Left lung (tissue), 10 donors: ENCODE measurements around the gene PTRH1. TPM values are rescaled to one million over a fixed set of nuclear protein-coding genes. Genes with fewer than 3 reads are reported as not detected.

ENCODE experiments used
- ATAC-seq: fragments of 200-7000 bp; cut with Tn5 transposase; one replicate; pipeline ENCODE4 v1.9.1; 2020; ENCODE audit warnings: moderate library complexity
- DNase-seq, 4 donors: peaks; one replicate each; pipeline ENCODE4 v3.0.0-alpha.2; 2013 to 2020
- H3K27ac ChIP-seq, 2 donors: fragments of 200-600 bp; sonication (generic) in 1 of 2; one replicate each; pipeline versions ENCODE4 v1.5.0 to v1.8.0; 2020 to 2021
- H3K27me3 ChIP-seq, 2 donors: fragments of 200-600 bp; sonication (generic) in 1 of 2; one replicate each; pipeline versions ENCODE4 v1.5.0 to v1.8.0; 2020 to 2021
- H3K36me3 ChIP-seq, 2 donors: fragments of 200-600 bp; sonication (generic) in 1 of 2; one replicate each; pipeline versions ENCODE4 v1.5.0 to v1.8.0; 2020 to 2021
- H3K4me1 ChIP-seq, 2 donors: fragments of 200-600 bp; one replicate each; pipeline ENCODE4 v1.8.0; 2021
- H3K4me3 ChIP-seq, 2 donors: fragments of 200-600 bp; sonication (generic) in 1 of 2; one replicate each; pipeline versions ENCODE4 v1.5.0 to v1.8.0; 2020 to 2021; ENCODE audit warnings: mild to moderate bottlenecking in 1 of 2
- H3K9me3 ChIP-seq, 2 donors: fragments of 200-600 bp; sonication (generic) in 1 of 2; one replicate each; pipeline versions ENCODE4 v1.5.0 to v1.8.0; 2020 to 2021
- intact Hi-C, 2 donors: fragments of 100-400 bp; cut with DNase I; formaldehyde crosslinking; loops; one replicate each; pipeline versions ENCODE4 v1.11.2 to v1.14.2; 2022
- polyA plus RNA-seq, 6 donors: library from polyadenylated mRNA; unstranded; fragments of 120-200 nt; gene quantifications; one replicate each; pipeline ENCODE4 v1.2.1, GENCODE V29; 2013; ENCODE audit not compliant: insufficient read length in 6 of 6
- total RNA-seq, 2 donors: library from RNA; stranded (reverse); fragmentation: NEBNext Ultra II Directional; extraction: Animal tissue kit (Norgen Biotek cat#: 25700); gene quantifications; one replicate each; pipeline ENCODE4 v1.2.1, GENCODE V29; 2021
- TF ChIP-seq, protein P1 (sequence below), 2 donors: fragments of 200-600 bp; sonication (generic) in 1 of 2; IDR thresholded peaks; one replicate each; pipeline versions ENCODE4 v1.5.0 to v1.8.0; 2021; ENCODE audit warnings: antibody characterized with exemption in 2 of 2
- donor health status: DM: no; HTN: yes; CAD: no.
- donor health status: DM: no; HTN: no; CAD: no.

The PTRH1 gene
- total and polyA plus RNA-seq, 8 donors = 3.6 to 20.2 (median 6.8) TPM

DNA sequence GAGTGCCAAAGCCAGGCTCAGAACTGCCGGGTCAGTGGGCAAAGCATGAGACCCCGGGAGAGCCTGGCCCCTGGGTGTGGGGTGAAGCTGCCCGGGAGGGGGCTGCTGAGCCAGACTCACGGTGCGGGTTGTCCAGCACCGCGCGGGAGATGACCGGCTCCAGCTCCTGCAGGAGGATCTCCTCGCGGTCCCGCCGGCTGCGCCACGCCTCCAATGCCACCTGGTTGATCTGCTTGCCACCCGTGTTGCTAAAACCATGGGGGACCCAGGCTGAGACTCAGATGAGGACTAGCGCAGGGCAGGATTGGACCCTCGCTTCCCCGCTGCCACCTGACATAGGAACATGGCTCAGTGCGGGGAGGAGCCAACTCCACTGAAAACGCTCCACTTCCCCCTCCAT is 17.0 kb upstream of the PTRH1 start:
- Histone ChIP-seq H3K4me1 (peaks cover 6 to 24% of the 10 kb centered on the region in 2 donors), H3K27ac (no peak overlapping the region), H3K27me3 (no peaks in the 10 kb centered on the region), H3K36me3 (peaks cover 0 to 30% of the 10 kb centered on the region in 2 donors), H3K4me3 (no peak overlapping the region), H3K9me3 (no peaks in the 10 kb centered on the region)
- TF ChIP-seq, protein P1, sequence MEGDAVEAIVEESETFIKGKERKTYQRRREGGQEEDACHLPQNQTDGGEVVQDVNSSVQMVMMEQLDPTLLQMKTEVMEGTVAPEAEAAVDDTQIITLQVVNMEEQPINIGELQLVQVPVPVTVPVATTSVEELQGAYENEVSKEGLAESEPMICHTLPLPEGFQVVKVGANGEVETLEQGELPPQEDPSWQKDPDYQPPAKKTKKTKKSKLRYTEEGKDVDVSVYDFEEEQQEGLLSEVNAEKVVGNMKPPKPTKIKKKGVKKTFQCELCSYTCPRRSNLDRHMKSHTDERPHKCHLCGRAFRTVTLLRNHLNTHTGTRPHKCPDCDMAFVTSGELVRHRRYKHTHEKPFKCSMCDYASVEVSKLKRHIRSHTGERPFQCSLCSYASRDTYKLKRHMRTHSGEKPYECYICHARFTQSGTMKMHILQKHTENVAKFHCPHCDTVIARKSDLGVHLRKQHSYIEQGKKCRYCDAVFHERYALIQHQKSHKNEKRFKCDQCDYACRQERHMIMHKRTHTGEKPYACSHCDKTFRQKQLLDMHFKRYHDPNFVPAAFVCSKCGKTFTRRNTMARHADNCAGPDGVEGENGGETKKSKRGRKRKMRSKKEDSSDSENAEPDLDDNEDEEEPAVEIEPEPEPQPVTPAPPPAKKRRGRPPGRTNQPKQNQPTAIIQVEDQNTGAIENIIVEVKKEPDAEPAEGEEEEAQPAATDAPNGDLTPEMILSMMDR (IDR thresholded peaks at IDR 0.05) = no peak
- intact Hi-C loops = loop anchor here in 1 of 2 donors (5.0 kb wide), 1 partner anchor 140 kb away; no protein-coding TSS in a partner anchor
- no peak for DNase-seq
- ATAC-seq = no peak

DNA sequence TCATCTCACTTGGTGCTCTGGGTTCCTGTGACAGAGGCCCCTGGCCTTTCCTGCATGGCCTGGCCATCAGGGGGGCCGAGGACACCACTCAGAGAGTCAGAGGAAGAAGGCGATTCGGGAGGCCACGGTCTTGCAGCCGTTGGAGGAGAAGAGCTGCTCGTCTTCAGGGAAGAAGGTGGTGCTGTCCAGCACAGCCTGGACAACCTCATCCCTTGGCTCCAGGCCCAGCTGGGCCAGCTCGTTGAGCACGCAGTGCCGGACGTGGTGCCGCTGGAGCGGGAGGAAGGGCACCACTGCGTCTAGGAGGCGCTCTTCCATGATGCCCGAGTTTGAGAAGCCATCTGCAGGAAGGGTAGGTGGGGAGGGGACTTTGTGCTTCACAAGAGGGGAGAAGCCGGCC is 16.5 kb upstream of the PTRH1 start:
- ATAC-seq (no peak), DNase-seq (no peak)
- Histone ChIP-seq H3K27ac (no peak overlapping the region), H3K36me3 (peaks cover 0 to 30% of the 10 kb centered on the region in 2 donors), H3K9me3 (no peaks in the 10 kb centered on the region), H3K4me3 (no peak overlapping the region), H3K4me1 (peaks cover 6 to 24% of the 10 kb centered on the region in 2 donors), H3K27me3 (no peaks in the 10 kb centered on the region)
- intact Hi-C loops = loop anchor here in 1 of 2 donors (5.0 kb wide), 1 partner anchor 140 kb away; no protein-coding TSS in a partner anchor
- TF ChIP-seq, protein P1 (IDR thresholded peaks at IDR 0.05) = no peak

DNA sequence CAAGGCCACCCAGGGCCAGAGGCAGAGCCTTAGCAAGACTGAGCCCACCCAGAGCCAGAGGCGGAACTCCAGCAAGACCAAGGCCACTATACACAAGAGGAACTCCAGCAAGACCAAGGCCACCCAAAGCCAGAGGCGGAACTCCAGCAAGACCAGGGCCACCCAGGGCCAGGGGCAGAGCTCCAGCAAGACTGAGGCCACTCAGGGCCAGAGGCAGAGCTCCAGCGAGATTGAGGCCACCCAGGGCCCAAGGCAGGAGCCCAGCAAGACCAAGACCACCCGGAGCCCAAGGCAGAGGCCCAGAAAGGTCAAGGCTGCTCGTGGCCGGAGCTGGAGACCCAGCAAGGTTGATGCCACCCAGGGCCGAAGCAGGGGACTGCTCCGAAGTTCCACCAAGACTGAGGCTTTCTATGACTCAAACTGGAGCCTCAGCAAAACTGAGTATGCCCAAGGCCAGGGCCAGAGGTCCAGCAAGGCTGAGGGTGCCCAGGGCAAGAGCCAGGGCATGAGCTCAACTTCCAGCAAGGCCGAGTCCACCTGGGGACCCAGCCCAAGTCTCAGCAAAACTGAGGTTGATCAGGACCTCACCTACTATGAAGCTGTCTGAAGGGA is 15.4 kb upstream of the PTRH1 start:
- no peak overlapping the region for H3K27ac ChIP-seq
- H3K9me3 ChIP-seq = no peaks in the 10 kb centered on the region
- ATAC-seq (no peak), DNase-seq (no peak)
- intact Hi-C loops = loop anchor here in 1 of 2 donors (5.0 kb wide), 1 partner anchor 139 kb away; no protein-coding TSS in a partner anchor
- H3K4me3 ChIP-seq = no peak overlapping the region
- no peaks in the 10 kb centered on the region for H3K27me3 ChIP-seq
- peaks cover 0 to 30% of the 10 kb centered on the region in 2 donors for H3K36me3 ChIP-seq
- peaks cover 6 to 24% of the 10 kb centered on the region in 2 donors for H3K4me1 ChIP-seq
- TF ChIP-seq, protein P1 (IDR thresholded peaks at IDR 0.05) = no peak

DNA sequence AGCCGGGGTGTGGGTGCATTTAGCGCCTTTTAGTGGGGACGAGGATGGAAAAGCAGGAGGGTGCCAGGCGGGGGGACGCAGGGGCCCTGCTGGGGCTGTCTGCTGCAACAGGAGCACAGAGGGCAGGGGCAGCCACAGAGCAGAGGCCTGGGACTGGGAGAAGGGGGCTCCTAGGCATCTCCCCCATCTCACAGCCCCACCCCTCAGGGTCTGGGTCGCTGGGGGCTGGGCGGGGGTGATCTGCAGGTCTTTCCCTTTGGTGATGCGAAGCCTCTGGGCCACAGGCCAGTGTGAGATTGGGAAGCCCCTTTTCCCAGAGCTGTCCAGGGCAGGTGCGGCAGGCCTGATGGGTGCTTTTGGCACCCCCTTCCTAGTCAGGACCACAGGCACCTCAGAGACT is 14.8 kb upstream of the PTRH1 start:
- DNase-seq (no peak), ATAC-seq (no peak)
- TF ChIP-seq, protein P1 (IDR thresholded peaks at IDR 0.05) = no peak
- H3K27me3 ChIP-seq = no peaks in the 10 kb centered on the region
- H3K4me3 ChIP-seq = no peak overlapping the region
- H3K27ac ChIP-seq = no peak overlapping the region
- H3K9me3 ChIP-seq = no peaks in the 10 kb centered on the region
- peaks cover 6 to 18% of the 10 kb centered on the region in 2 donors for H3K4me1 ChIP-seq
- H3K36me3 ChIP-seq = peaks cover 0 to 30% of the 10 kb centered on the region in 2 donors
- intact Hi-C loops = loop anchor here in 1 of 2 donors (5.0 kb wide), 1 partner anchor 138 kb away; no protein-coding TSS in a partner anchor

DNA sequence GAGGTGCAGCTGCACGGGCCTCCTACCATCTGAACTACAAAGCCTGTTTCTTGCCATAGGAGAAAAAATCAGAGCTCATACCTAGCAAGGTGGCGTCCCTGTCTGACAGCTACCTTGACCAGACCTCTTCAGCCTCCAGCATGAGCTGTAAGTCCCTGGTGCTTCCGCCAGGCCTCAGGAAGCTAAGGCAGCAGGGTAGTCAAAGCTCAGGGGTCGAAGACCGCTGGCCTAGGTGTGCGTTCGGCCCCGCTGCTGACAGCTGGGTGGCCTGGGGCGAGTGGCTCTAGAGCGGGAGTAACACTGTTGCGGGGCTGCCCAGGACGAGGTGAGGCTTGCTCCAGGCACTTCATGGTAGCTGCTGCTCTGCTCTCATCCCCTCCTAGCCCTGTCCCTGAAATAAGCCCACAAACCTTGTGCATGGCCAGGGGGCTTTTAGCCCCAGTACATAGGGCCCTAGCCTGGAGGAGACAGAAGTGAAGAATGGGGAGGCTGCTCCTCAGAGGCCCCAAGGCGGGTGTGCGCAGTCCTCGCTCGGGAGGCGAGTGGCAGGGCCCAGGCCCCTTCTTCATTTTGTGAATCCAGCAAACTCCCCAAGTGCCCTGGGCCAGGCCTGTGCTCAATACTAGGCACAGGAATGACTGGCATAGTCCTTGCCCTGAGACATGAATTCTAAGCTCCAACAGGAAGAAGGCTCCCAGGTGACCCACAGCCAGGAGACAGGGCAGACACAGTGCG is 14.2 kb upstream of the PTRH1 start:
- ATAC-seq (no peak), DNase-seq (no peak)
- peaks cover 0 to 30% of the 10 kb centered on the region in 2 donors for H3K36me3 ChIP-seq
- no peaks in the 10 kb centered on the region for H3K27me3 ChIP-seq
- no peaks in the 10 kb centered on the region for H3K9me3 ChIP-seq
- H3K27ac ChIP-seq = no peak overlapping the region
- H3K4me1 ChIP-seq = peaks cover 9 to 21% of the 10 kb centered on the region in 2 donors
- intact Hi-C loops = loop anchor here in 1 of 2 donors (5.0 kb wide), 1 partner anchor 137 kb away; no protein-coding TSS in a partner anchor
- H3K4me3 ChIP-seq = no peak overlapping the region
- TF ChIP-seq, protein P1 (IDR thresholded peaks at IDR 0.05) = no peak
